GM19372 (cell line): ENCODE data around the gene LLGL1.

Experiments used
- ATAC-seq: cut with Tn5 transposase; IDR thresholded peaks from one replicate; pipeline ENCODE4 v1.9.1; 2021; ENCODE audit warnings: mild to moderate bottlenecking, low read depth, moderate library complexity; ENCODE audit not compliant: unreplicated experiment

LLGL1 gene

DNA sequence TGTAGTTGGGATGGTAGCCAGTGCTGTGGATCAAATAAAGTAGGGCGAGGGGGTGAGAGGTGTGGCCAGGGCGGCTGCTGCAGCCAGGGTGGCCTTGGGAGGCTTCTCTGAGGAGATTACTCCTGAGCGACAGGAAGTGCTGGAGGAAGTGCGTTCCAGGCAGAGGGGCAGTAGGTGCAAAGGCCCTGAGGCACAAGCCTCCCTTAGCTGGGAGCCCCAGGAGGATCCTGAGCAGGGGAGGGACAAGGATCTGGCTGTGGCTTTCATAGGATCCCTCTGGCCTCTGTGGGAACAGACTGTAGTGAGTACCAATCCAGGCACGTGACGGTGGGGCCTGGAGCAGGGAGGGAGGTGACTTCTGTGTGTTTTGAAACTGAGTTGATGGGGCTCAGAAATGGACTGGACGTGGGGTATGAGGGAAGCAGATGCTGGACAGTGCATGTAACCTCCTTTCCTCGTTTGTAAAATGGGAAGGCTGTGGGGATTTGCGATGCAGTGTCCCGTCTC, 2.8 kb downstream of the LLGL1 start:
- ATAC-seq = no peak

DNA sequence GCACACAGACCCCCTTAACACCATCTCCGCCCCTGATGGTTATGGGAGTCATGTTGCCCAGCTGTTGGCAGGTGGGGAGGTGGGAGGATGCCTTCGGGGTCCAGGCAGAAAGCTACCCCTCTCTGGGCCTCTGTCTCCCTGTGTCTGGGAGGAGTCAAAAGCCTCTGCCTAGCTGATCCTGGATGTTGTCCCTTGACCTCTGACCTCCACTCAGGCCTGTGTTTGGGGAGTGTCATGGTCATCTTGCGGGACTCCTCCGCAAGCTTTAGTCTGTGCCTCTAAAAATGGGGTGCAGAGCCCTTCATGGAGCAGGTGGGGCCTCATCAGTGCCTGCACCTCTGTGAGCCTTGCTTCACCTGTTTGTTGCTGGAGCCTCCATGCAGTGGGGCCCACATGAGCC, 3.8 kb downstream of the LLGL1 start:
- no peak for ATAC-seq

DNA sequence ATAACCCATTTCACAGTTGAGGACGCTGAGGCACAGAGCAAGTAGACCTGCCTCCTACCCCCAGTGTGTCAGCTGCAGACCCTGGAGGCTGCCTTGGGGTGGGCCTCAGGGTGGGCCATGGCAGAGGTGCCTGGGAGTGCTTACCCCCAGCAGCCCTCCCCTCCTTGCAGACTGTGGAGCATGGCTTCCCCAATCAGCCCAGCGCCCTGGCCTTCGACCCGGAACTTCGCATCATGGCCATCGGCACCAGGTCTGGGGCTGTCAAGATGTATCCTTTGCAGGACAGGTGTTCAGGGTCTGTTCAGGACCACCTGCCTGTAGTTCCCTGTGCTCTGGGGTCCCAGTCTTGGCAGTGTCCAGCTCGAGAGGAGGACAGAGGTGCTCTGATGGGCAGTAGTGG, 4.3 kb downstream of the LLGL1 start:
- ATAC-seq = no peak

DNA sequence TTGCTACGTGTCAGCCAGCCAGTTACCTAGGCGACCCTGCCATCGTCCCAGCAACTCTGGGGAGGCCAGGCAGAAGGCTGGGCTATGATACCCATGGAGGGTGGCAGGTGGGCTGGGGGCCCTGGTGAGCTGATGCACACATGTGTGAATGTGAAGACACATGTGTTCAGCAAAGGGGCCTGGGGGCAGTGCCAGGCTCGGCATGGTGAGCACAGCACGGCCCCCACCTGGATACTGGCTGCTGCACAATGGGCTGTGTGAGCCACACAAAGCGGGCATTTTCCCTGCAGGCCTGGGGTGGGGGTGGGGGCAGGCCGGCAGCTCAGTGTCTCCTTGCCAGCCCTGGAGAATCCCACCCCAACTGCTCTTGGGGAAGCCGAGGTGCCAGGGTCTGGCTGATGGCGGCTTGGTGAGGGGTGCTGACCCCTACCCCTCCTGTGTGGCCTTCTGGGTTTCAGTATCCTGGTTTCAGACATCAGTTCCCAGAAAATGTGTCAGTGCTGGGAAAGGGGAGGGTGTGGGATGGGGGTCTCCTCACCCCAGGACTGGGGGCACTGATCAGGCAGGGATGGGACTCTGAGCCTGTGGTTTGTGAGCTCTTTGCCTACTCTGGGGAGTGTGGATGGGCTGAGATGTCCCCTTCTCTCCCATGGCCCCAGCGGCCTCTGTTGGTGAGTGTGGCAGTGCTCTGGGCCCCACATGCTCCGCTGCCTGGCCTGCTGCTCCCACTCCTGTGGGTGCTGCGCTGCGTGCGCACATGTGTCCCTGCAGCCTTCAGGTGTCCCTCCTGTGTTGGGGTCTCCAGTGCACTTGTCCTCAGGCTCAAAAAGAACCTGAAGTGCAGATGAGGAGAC, 5.1 kb downstream of the LLGL1 start:
- no peak for ATAC-seq

DNA sequence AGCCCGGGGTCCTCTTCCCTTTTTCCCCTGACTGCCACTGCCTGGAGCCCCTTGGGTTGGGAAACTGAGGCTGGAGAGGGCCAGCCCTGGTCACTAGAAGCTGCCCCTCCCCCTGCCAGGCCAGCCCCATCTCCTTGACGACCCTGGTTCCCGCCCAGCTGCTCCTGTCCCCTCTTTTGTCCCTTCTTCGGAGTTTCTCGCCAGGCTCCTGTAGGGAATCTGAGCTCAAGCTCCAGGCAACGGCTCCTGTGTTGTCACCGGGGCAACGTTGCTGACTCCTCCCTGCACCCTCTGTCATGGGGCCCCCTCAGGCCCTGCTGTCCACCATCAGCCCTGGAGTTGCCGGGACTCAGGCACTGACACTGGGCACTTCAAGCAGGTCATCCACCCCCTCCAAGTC, 5.7 kb downstream of the LLGL1 start:
- ATAC-seq = no peak

DNA sequence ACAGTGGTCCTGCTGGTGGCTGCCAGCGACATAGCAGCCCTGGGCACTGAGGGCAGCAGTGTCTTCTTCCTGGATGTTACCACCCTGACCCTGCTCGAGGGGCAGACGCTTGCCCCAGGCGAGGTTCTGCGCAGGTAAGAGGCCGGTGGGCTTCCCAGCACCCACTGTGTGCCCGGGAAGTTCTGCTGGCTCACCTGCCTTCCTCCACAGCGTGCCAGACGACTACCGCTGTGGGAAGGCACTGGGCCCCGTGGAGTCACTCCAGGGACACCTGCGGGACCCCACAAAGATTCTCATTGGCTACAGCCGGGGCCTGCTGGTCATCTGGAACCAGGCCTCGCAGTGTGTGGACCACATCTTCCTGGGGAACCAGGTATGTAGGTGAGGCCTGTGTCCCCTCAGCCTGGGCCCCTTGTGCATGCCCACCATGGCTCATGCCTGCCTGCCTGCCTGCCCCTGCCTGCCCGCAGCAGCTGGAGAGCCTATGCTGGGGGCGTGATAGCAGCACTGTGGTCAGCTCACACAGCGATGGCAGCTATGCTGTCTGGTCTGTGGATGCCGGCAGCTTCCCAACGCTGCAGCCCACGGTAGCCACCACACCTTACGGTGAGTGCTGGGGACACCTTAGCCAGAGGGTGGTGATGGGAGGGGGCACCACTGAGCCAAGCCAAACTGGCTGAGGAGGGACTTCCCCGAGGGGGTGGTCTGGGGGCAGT, 8.5 kb downstream of the LLGL1 start:
- ATAC-seq = no peak

DNA sequence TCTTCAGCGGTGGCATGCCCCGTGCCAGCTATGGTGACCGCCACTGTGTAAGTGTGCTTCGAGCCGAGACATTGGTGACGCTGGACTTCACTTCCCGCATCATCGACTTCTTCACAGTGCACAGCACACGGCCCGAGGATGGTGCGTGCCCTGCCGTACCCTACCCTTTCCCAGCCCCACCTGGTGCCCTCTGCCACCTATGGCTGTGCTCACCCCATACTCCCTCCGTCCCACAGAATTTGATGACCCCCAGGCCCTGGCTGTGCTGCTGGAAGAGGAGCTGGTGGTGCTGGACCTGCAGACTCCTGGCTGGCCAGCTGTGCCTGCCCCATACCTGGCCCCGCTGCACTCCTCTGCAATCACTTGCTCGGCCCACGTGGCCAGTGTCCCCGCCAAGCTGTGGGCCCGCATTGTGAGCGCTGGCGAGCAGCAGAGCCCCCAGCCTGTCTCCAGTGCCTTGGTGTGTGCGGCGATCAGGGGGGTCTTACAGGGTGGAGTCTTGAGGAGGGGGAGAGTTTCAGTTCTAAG, 9.5 kb downstream of the LLGL1 start:
- ATAC-seq = no peak

DNA sequence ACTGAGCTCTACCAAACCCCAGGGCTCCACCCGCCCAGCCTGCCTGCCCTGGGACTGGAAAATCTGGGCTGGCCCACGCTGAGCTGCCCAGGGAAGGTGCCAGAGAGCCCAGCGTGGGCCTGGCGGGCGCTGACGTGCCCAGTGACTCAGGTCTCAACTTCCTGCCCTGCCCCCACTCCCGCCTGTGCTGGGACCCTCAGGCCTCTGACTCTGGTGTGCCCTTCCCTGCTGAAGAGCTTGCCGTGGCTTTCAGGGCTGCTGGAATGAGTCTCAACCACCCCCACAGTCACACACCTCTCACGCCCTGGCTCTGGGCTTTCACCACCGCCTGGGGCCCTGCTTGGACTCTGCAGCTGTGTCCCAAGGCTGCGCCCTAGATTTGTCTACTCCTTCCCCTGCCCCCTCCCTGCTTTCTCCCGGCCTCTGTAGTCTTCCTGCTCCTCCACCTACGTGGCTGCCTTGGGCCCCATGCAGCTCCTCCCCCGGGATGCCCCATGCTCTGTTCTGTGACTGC, 10.4 kb downstream of the LLGL1 start:
- no peak for ATAC-seq

DNA sequence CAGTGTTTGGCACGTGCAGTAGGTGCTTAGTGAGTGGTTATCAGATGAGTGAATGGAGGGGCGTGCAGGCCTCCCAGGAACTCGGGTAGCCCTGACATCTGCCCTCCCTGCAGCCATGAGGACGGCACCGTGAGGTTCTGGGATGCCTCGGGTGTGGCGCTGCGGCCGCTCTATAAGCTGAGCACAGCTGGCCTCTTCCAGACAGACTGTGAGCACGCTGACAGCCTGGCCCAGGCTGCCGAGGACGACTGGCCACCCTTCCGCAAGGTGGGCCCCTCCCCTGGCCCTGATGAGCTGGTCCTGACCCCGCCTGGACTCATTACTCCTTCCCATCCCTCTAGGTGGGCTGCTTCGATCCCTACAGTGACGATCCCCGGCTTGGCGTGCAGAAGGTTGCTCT, 11.1 kb downstream of the LLGL1 start:
- ATAC-seq = no peak

DNA sequence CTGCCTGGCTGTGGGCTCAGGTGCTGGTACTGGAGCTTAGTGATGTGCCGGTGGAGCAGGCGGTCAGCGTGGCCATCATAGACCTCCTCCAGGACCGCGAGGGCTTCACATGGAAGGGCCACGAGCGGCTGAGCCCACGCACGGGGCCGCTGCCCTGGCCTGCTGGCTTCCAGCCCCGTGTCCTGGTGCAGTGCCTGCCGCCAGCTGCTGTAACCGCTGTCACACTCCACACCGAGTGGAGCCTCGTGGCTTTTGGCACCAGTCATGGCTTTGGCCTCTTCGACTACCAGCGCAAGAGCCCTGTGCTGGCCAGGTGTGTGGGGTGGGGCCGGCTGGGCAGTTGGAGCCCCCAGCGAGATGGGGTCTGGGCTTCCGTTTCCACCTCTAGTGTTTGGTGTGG, 12.0 kb downstream of the LLGL1 start:
- ATAC-seq = no peak

DNA sequence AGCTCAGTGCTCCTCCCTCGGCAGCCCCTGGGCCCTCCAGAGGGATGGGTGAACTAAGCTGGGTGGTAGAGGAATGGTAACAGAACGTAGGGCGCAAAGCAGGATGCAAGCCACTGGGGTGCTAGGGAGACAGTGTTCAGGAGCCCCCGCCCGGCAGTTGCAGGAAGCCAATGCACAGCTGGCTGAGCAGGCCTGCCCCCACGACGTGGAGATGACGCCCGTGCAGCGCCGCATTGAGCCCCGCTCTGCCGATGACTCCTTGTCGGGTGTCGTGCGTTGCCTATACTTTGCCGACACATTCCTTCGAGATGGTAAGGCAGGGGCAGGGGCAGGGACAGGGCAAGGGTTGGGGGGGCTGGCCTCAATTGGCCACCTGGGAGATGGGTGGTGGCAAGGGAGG, 12.9 kb downstream of the LLGL1 start:
- ATAC-seq = no peak

DNA sequence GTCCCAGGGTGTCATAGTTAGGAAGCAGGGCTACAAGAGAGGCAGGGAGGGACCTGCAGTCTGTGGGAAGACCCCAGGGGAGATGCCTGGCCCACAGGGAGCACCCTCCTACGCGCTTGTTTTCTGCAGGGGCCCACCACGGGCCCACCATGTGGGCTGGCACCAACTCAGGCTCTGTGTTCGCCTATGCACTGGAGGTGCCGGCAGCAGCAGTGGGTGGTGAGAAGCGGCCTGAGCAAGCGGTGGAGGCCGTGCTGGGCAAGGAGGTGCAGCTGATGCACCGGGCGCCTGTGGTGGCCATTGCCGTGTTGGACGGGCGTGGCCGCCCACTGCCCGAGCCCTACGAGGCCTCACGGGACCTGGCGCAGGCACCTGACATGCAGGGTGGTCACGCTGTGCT, 15.0 kb downstream of the LLGL1 start:
- ATAC-seq = no peak

DNA sequence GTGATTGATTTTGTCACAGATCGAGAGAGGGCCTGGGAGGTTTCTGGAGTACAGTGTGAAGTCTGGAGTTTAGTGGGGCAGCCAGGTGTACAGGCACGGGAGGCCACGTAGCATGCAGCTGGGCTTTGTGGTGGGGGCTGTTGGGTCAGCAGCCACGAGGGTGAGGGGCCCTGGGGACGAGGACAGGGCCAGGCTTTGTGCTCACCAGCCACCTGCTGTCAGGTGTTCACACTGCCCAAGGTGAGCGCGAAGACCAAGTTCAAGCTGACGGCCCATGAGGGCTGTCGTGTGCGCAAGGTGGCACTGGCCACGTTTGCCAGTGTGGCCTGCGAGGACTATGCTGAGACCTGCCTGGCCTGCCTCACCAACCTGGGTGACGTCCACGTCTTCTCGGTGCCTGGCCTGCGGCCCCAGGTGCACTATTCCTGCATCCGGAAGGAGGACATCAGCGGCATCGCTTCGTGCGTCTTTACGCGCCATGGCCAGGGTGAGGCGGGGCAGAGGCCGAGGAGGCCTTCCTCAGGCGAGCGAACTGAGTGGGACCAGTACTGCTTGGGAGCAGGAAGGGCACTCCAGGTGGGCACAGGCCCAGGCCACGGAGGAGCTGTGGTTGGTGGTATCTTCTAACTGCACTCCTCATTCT, 15.9 kb downstream of the LLGL1 start:
- ATAC-seq = no peak

DNA sequence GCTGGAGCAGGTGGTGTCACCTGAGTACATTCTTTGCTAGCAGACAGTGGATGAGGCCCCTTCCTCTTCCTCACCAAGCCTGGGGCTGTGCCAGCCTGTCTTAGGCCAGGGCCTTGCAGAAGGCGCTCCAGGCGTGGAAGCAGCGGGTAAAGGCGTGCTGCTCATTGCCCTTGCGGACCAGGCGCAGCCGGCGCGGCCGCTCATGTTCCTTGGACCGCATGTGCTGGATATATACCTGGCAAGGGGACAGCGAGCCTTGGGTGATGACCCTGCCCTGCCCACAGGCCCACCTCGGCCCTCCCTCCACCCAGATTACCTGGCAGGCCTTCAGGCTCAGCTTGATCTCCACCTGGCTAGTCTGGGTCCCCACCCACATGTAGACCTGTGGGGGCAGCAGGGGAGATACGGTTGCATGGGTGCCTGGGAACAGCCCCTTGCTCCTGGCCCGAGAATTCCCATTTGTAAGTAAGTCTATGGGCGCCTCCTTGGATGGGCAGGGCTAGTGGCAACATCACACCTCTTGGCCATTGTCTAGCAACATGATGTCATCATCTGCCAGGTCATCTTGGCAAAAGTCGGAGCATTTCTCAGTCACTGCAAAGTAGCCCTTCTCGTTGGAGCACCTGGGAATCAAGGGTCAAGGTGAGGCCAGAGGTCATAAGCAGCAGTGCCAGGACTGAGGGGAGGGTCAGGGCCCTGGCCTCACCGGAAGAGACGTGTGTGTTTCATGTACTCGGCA, 19.8 kb downstream of the LLGL1 start:
- ATAC-seq = no peak

DNA sequence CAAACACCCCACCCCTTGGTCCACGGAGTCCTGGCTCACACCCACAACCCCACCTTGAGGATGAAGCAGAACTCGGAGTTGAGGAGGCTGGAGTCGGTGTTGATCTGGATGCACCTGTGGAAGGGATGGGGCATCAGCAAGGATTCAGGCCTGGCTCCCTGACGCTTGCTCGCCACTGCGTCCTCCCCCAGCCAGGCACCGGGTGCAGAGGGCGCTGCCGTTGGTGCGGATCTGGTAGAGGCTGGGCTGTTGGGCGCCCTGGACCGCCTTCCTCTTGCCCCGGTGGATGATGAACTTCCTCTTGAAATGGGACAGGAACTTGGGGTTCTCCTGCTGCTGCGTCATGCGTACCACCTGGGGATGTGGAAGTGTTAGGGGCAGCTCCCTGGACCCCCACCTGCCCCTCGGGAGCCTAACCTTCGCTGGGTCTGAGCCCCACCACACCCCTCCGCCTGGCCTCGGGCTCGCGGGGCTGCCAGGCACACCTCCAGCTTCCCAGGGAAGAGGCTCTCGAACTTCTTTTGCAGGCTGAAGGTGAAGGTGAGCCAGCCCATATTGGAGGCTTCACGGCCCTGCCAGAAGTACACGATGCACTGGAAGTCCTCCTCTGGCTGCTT, 20.8 kb downstream of the LLGL1 start:
- ATAC-seq = no peak

DNA sequence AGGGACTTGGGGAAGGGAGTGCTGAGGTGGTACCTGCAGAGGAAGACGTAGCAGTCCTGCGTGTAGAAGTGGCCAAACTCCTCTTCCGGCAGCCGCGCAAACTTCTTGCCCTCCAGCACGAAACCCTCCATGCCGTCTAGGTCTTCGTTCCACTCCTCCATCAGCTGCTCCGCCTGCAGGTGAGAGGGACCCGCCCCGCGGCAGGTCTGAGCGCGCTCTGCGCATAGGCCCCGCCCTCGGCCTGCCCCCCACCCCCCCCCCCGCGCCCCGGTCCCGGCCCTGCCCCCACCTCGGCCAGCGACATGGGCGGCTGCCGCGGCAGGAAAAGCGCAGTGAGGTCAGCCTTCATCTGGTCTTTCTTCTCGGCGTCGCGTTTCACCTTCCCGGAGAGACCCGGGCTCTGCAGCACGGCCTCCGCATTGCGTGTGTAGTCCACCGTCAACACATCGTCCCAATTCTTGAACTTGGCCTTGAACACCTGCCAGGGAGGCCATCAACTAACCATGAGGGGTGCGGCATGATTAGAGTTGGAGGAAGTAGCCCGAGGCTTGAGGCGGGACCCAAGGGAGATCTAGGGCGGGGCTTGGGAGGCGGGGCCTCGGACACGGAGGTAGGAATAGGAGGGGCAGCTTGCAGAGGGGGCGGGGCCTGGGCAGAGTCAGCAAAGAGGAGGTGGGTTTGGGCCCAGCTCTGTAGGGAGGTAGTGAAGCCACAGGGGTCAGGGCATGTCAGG, 21.6 kb downstream of the LLGL1 start:
- ATAC-seq = no peak

DNA sequence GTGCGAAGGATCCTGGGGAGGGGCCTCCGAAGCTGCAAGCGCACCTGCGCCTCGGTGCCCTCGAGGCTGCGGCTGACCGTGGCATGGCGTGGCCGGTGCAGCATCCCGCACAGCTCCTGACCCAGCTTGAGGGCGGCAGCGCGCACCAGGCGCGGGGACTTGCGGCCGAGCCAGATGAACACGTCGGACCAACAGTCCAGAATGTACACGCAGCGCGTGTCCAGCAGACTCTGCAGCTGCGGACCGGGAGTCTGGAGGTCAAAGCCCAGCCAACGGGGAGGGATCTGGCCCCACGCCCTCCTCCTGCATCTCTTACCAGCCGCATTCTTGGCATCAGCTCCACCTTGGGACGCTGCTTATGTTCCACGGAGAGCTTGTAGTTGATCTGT, 22.2 kb downstream of the LLGL1 start:
- no peak for ATAC-seq

DNA sequence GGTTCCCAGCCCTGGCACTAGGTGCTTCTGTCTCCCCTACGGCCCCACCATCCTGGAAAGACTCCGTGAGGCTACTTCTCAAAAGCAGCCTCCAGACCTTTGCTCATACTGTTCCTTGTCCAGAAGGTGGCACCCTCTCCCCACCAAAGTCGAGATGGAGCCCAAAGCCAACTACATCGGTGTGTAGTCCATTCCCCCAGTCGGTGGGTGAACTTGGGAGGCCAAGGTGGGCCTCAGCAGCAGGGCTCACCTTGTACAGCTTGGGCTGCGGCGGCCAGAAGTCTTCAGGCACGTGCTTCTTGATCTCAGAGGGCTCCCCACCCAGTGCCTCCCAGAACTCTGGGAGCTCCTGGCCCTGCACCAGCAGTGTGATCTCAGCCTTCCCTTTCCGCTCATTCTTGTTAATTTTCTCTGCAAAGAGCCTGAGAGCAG, 22.9 kb downstream of the LLGL1 start:
- ATAC-seq = no peak

DNA sequence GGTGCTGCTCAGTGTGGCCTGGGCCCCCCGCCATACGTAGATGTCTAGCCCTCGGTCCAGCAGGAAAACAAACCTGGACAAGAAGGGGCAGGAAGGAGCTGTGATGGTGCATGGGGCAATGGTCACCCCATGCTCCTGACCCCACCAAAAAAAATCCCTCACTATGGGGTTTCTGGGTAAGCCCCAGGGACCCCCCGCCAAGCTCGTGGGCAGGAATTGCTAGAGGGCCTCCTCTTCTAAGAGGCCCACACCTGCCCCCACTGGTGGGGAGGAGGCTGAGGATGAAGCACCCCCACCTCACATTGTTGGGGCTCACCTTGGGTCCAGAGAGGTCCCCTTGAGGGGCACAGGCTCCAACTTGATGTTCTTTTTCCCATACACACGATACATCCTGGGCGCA, 23.4 kb downstream of the LLGL1 start:
- no peak for ATAC-seq
